GM19035 (cell line): Measurements from ENCODE around the gene RAB24.
"Not testable (repeated sequence)": the region's sequence is repeated elsewhere in the genome, so short reads cannot be mapped to it uniquely, and the experiment has no call there.

Experiments
- ATAC-seq: cut with Tn5 transposase; IDR thresholded peaks from one replicate; pipeline ENCODE4 v1.9.1; 2021; ENCODE audit not compliant: unreplicated experiment

Gene RAB24

GRCh38 chr5:177311723-177312648 lies 8.5 kb upstream of the RAB24 start, which contains the start of gene MXD3:
TSS of gene MXD3 (minus strand) at chr5:177311898. CDS start at chr5:177311830, 68 bp downstream.
- peak; percentile 72 for ATAC-seq

- no peak for ATAC-seq
These were observed 7.8 kb upstream of the RAB24 start for GRCh38 chr5:177311392-177311722.

- ATAC-seq, result no peak
These were observed 7.4 kb upstream of the RAB24 start for GRCh38 chr5:177310757-177311391.

- no peak for ATAC-seq
These were observed 6.8 kb upstream of the RAB24 start for GRCh38 chr5:177310332-177310731.

- no peak for ATAC-seq
These were observed 6.1 kb upstream of the RAB24 start for GRCh38 chr5:177309351-177310191.

GRCh38 chr5:177308740-177309139 lies 5.2 kb upstream of the RAB24 start:
- ATAC-seq, result no peak

GRCh38 chr5:177307544-177308363 lies 4.2 kb upstream of the RAB24 start:
- no peak for ATAC-seq

GRCh38 chr5:177306674-177307543 lies 3.4 kb upstream of the RAB24 start:
- no peak for ATAC-seq

GRCh38 chr5:177306103-177306640 lies 2.7 kb upstream of the RAB24 start:
- not testable (repeated sequence) for ATAC-seq

GRCh38 chr5:177304392-177305119 lies 1.0 kb upstream of the RAB24 start:
- ATAC-seq, result no peak

- peak; percentile 6 for ATAC-seq
These were observed 439 bp upstream of the RAB24 start for GRCh38 chr5:177303925-177304391.

- no peak for ATAC-seq
These were observed 987 bp downstream of the RAB24 start for GRCh38 chr5:177302354-177303110.

GRCh38 chr5:177301503-177302165 lies 1.9 kb downstream of the RAB24 start:
- ATAC-seq, result no peak

- no peak for ATAC-seq
These were observed 2.6 kb downstream of the RAB24 start for GRCh38 chr5:177300951-177301350.

GRCh38 chr5:177300236-177300880 lies 3.2 kb downstream of the RAB24 start:
- ATAC-seq, result no peak

GRCh38 chr5:177299697-177300096 lies 3.8 kb downstream of the RAB24 start:
- no peak for ATAC-seq

- ATAC-seq, result no peak
These were observed 5.6 kb downstream of the RAB24 start for GRCh38 chr5:177297922-177298321.
